ENCODE results near the gene ADGRB3.

- no peak for TF ChIP-seq CTCF (conservative IDR thresholded peaks at IDR 0.05; ENCODE audit: low read depth, low read length)
- TF ChIP-seq EZH2 (IDR thresholded peaks at IDR 0.05; ENCODE audit: borderline replicate concordance, low read depth, low read length, poor library complexity, severe bottlenecking) = no peak
These were observed 91.9 kb downstream of the ADGRB3 start for GRCh38 chr6:68726992-68727391.

Measured in A673 (cell line).